K562 (cell line): ENCODE data around the gene CSKMT. TPM values are rescaled to one million over a fixed set of nuclear protein-coding genes. Genes with fewer than 3 reads are reported as not detected.
A peak's percentile ranks its signal among the peaks of the same experiment; 100 is the strongest.

Source experiments
- AFF1 ChIP-seq, 2 experiments: fragments of 450-650 bp; IDR thresholded peaks; 2 replicates each; pipeline ENCODE4 v1.6.1; 2018; ENCODE audit warnings: mild to moderate bottlenecking in 2 of 2, low read depth in 1 of 2; ENCODE audit not compliant: partially characterized antibody in 2 of 2
- C11orf30 ChIP-seq: fragments of 450-650 bp; IDR thresholded peaks from 2 replicates; pipeline ENCODE4 v1.6.1; 2016; ENCODE audit warnings: low read depth, mild to moderate bottlenecking
- ELF4 ChIP-seq: fragments of 450-650 bp; formaldehyde crosslinking; IDR thresholded peaks from 2 replicates; pipeline ENCODE4 v1.4.0; 2022; ENCODE audit warnings: missing genetic modification characterization
- HMBOX1 ChIP-seq: sonication (generic); IDR thresholded peaks from 2 replicates; pipeline ENCODE4 v1.6.1; 2016
- HNRNPH1 ChIP-seq: fragments of 200-400 bp; formaldehyde crosslinking; optimal IDR thresholded peaks from 2 replicates; pipeline ENCODE3; 2017; ENCODE audit warnings: low read depth, mild to moderate bottlenecking, low read length, moderate library complexity
- KHSRP ChIP-seq: fragments of 450-650 bp; IDR thresholded peaks from 2 replicates; pipeline ENCODE4 v1.6.1; 2017
- MECOM ChIP-seq: fragments of 250-450 bp; sonication (Bioruptor Pico); IDR thresholded peaks from 2 replicates; pipeline ENCODE4 v1.8.0; 2022; ENCODE audit warnings: inconsistent platforms
- MLX ChIP-seq, 2 experiments: fragments of 450-650 bp in 1 of 2; sonication (generic) in 1 of 2; formaldehyde crosslinking; conservative IDR thresholded peaks; 2 replicates each; pipeline versions ENCODE4 v1.4.0 to v1.8.1; 2020 to 2022; ENCODE audit warnings: mild to moderate bottlenecking in 1 of 2, missing genetic modification reagents in 1 of 2
- NONO ChIP-seq, 2 experiments: fragments of 200-400 bp in 1 of 2; fragments of 450-650 bp in 1 of 2; formaldehyde crosslinking in 1 of 2; IDR thresholded peaks; 2 replicates each; pipeline ENCODE4 v1.6.1; 2017; ENCODE audit warnings: low read depth in 2 of 2, mild to moderate bottlenecking in 2 of 2, moderate library complexity in 2 of 2, low read length in 1 of 2
- PHB ChIP-seq: fragments of 250-450 bp; sonication (Bioruptor Pico); IDR thresholded peaks from 2 replicates; pipeline ENCODE4 v1.5.0; 2021
- ZBTB33 ChIP-seq: sonication (generic); formaldehyde crosslinking; IDR thresholded peaks from 2 replicates; pipeline ENCODE4 v1.8.1; 2023; ENCODE audit warnings: mild to moderate bottlenecking, missing genetic modification reagents
- ZNF324 ChIP-seq: fragments of 250-450 bp; sonication (Bioruptor Pico); IDR thresholded peaks from 2 replicates; pipeline ENCODE4 v1.4.0; 2020; ENCODE audit warnings: mild to moderate bottlenecking
- ZNF395 ChIP-seq: fragments of 200-800 bp; sonication (Bioruptor generic); IDR thresholded peaks from 2 replicates; pipeline ENCODE4 v1.6.1; 2017; ENCODE audit warnings: missing genetic modification characterization, missing compliant biosample characterization
- ZNF639 ChIP-seq, 2 experiments: fragments of 200-800 bp in 1 of 2; sonication (Bioruptor generic) in 1 of 2; sonication (generic) in 1 of 2; formaldehyde crosslinking in 1 of 2; IDR thresholded peaks in 1 of 2; conservative IDR thresholded peaks in 1 of 2; 2 replicates each; pipeline versions ENCODE4 v1.5.0 to v1.6.1; 2016 to 2020; ENCODE audit warnings: missing compliant biosample characterization in 1 of 2, missing genetic modification characterization in 1 of 2, missing genetic modification reagents in 1 of 2
- polyA plus RNA-seq, 8 experiments: library from polyadenylated mRNA; depleted of rRNA in 4 of 8; stranded (reverse) in 5 of 8; unstranded in 3 of 8; fragments of >200 nt; fragmentation: Nextera tagmentation in 2 of 8; fragmentation: Illumina TruSeq in 1 of 8; extraction: Ambion mirVana in 2 of 8; extraction: Trizol in 1 of 8; gene quantifications; 2 replicates each; pipeline versions ENCODE4 v1.2.1 to v1.2.3, GENCODE V29; 2011 to 2014; ENCODE audit warnings: inconsistent platforms in 1 of 8, missing spikeins in 1 of 8
- total RNA-seq, 7 experiments: library from RNA; depleted of rRNA in 6 of 7; stranded (reverse); fragments of >200 nt in 6 of 7; fragmentation: Illumina TruSeq in 2 of 7; extraction: Trizol in 2 of 7; gene quantifications; 2 replicates each; pipeline versions ENCODE4 v1.2.1 to v1.2.3, GENCODE V29; 2011 to 2021; ENCODE audit warnings: low replicate concordance in 1 of 7

CSKMT gene
- total and polyA plus RNA-seq, 9 of the 15 experiments (the other 6 are each of a cell fraction or from before 2014, with no cell fraction given): 10.3 to 108 (median 27.2) TPM

- TF ChIP-seq ZNF639 (CRISPR knock-in tag; conservative IDR thresholded peaks at IDR 0.05 in 1 of 2, IDR thresholded peaks at IDR 0.05 in 1 of 2): peak in 1 of 2 experiments; percentile 89; a peak in 2 of 4 replicates
- TF ChIP-seq C11orf30: peak; percentile 60
- TF ChIP-seq NONO (IDR thresholded peaks at IDR 0.05; ENCODE audit: low read depth in 2 of 2, low read length in 1 of 2): no peak
- peak; percentile 10; the same call in 1 of the 2 replicates for TF ChIP-seq ZBTB33 (CRISPR knock-in tag)
- no peak for TF ChIP-seq MECOM (CRISPR knock-in tag)
- no peak for TF ChIP-seq HMBOX1
- peak; percentile 88 for TF ChIP-seq KHSRP
- 0 out of 2 replicates have a peak, but pooled peaks have one; percentile 42 for TF ChIP-seq PHB (CRISPR knock-in tag)
- TF ChIP-seq ELF4: no peak; the same call in 1 of the 2 replicates
- TF ChIP-seq ZNF324 (CRISPR knock-in tag): no peak
- no peak for TF ChIP-seq AFF1 (IDR thresholded peaks at IDR 0.05; ENCODE audit: low read depth in 1 of 2, partially characterized antibody in 2 of 2)
- TF ChIP-seq HNRNPH1: no peak
- TF ChIP-seq ZNF395 (CRISPR knock-in tag): peak; percentile 84
- no peak for TF ChIP-seq MLX (CRISPR knock-in tag; conservative IDR thresholded peaks at IDR 0.05)
These were observed 43.3 kb upstream of the CSKMT start, which contains the start of gene B3GAT3 (continued) for GRCh38 chr11:62621567-62622470.
